HCT116 (cell line): ENCODE results near the gene HOXB3. TPM values are rescaled to one million over a fixed set of nuclear protein-coding genes. Genes with fewer than 3 reads are reported as not detected.

Source experiments
- ATAC-seq: fragments of 200-7000 bp; cut with Tn5 transposase; 2 replicates; pipeline ENCODE4 v1.9.1; 2020; ENCODE audit warnings: mild to moderate bottlenecking, moderate library complexity
- BruUV-seq: library from RNA; stranded (reverse); fragments of 400-500 nt; replicated peaks from 2 replicates; lab custom pipeline; 2021; lab: Mats Ljungman, UMichigan
- CTCF ChIA-PET: fragments of 300-600 bp; sonication (Branson Sonifier 250); formaldehyde crosslinking; loops from one replicate; lab custom pipeline; 2021; ENCODE audit warnings: antibody characterized with exemption; lab: Charles Lee
- POLR2A ChIA-PET: fragments of 300-600, 350-600 bp; sonication (Branson Sonifier 250); formaldehyde crosslinking; loops from one replicate; lab custom pipeline; 2021; ENCODE audit warnings: antibody characterized with exemption; lab: Charles Lee
- RAD21 ChIA-PET, 2 experiments: fragments of 300-600 bp; sonication (Branson Sonifier 250); formaldehyde crosslinking; loops; one replicate each; lab custom pipeline; 2023; ENCODE audit warnings: low total read pairs in 2 of 2; ENCODE audit not compliant: uncharacterized antibody in 2 of 2, unreplicated experiment in 2 of 2, low non-redundant PET in 1 of 2; lab: Charles Lee
- DNase-seq: peaks from one replicate; pipeline ENCODE4 v3.0.0-alpha.2; 2010; ENCODE audit warnings: low read depth, low spot score
- H2AFZ ChIP-seq: fragments of 200-600 bp; shearing (Covaris generic), sonication (generic); 2 replicates; pipeline ENCODE4 v1.6.1; 2017; ENCODE audit warnings: low read depth, mixed run types, mixed read lengths, antibody characterized with exemption, low read length; ENCODE audit not compliant: poor library complexity, severe bottlenecking
- H3K27ac ChIP-seq: 2 replicates; pipeline ENCODE4 v1.5.1; 2012; ENCODE audit warnings: low read depth, low read length
- H3K27me3 ChIP-seq: fragments of 200-600 bp; sonication (generic); 2 replicates; pipeline ENCODE4 v1.6.1; 2016; ENCODE audit warnings: mixed run types, low read length, mixed read lengths; ENCODE audit not compliant: insufficient read depth
- H3K36me3 ChIP-seq, 2 experiments: fragments of 200-500 bp in 1 of 2; fragments of 200-600 bp in 1 of 2; sonication (Bioruptor generic) in 1 of 2; sonication (generic) in 1 of 2; 2 replicates each; pipeline versions ENCODE4 v1.5.1 to v1.6.1; 2014 to 2016; ENCODE audit warnings: low read length in 2 of 2, inconsistent platforms in 1 of 2, mixed read lengths in 1 of 2, mixed run types in 1 of 2; ENCODE audit not compliant: insufficient read depth in 2 of 2, control insufficient read depth in 1 of 2
- H3K4me1 ChIP-seq, 2 experiments: fragments of 200-600 bp in 1 of 2; sonication (generic) in 1 of 2; 2 replicates each; pipeline versions ENCODE4 v1.5.1 to v1.6.1; 2012 to 2017; ENCODE audit warnings: low read length in 2 of 2, inconsistent platforms in 1 of 2, mild to moderate bottlenecking in 1 of 2, mixed read lengths in 1 of 2, mixed run types in 1 of 2, moderate library complexity in 1 of 2; ENCODE audit not compliant: insufficient read depth in 2 of 2, control insufficient read depth in 1 of 2
- H3K4me2 ChIP-seq: fragments of 200-600 bp; sonication (generic); 2 replicates; pipeline ENCODE4 v1.6.1; 2017; ENCODE audit warnings: mixed run types, low read length, mixed read lengths
- H3K4me3 ChIP-seq, 2 experiments: fragments of 200-600 bp in 1 of 2; sonication (generic) in 1 of 2; replicated peaks in 1 of 2; 2 replicates each; pipeline ENCODE4 v1.5.1; 2011 to 2016; ENCODE audit warnings: low read length in 2 of 2, control low read depth in 1 of 2, low read depth in 1 of 2, mild to moderate bottlenecking in 1 of 2, mixed read lengths in 1 of 2, mixed run types in 1 of 2
- H3K79me2 ChIP-seq: fragments of 200-600 bp; sonication (generic); 2 replicates; pipeline ENCODE4 v1.6.1; 2017; ENCODE audit warnings: mild to moderate bottlenecking, mixed run types, low read length, moderate library complexity, mixed read lengths; ENCODE audit not compliant: insufficient read depth
- H3K9ac ChIP-seq: fragments of 200-600 bp; sonication (generic); 2 replicates; pipeline ENCODE4 v1.6.1; 2016; ENCODE audit warnings: low read length, mixed read lengths
- H3K9me2 ChIP-seq: fragments of 200-600 bp; sonication (generic), shearing (Covaris generic); 2 replicates; pipeline ENCODE4 v1.6.1; 2017; ENCODE audit warnings: mixed run types, mild to moderate bottlenecking, moderate library complexity; ENCODE audit not compliant: insufficient read depth
- H3K9me3 ChIP-seq, 2 experiments: fragments of 200-500 bp in 1 of 2; fragments of 200-600 bp in 1 of 2; sonication (Bioruptor generic) in 1 of 2; sonication (generic) in 1 of 2; 2 replicates each; pipeline ENCODE4 v1.6.1; 2014 to 2017; ENCODE audit warnings: low read length in 2 of 2, mixed read lengths in 2 of 2, inconsistent platforms in 1 of 2, low read depth in 1 of 2, mild to moderate bottlenecking in 1 of 2, mixed run types in 1 of 2, moderate library complexity in 1 of 2; ENCODE audit not compliant: control insufficient read depth in 1 of 2, insufficient read depth in 1 of 2
- H4K20me1 ChIP-seq: fragments of 200-600 bp; sonication (generic), shearing (Covaris generic); 2 replicates; pipeline ENCODE4 v1.6.1; 2017; ENCODE audit warnings: mixed run types, mild to moderate bottlenecking, moderate library complexity; ENCODE audit not compliant: insufficient read depth
- CBX3 ChIP-seq: IDR thresholded peaks from 2 replicates; pipeline ENCODE4 v1.6.1; 2012; ENCODE audit warnings: low read depth
- CEBPB ChIP-seq: IDR thresholded peaks from 2 replicates; pipeline ENCODE4 v1.6.1; 2012; ENCODE audit warnings: low read depth
- EZH2 ChIP-seq: fragments of 200-600 bp; sonication (generic); IDR thresholded peaks from 2 replicates; pipeline ENCODE4 v1.6.1; 2017; ENCODE audit warnings: antibody characterized with exemption, mixed run types
- EZH2phosphoT487 ChIP-seq: fragments of 200-600 bp; IDR thresholded peaks from 2 replicates; pipeline ENCODE4 v1.6.1; 2018; ENCODE audit warnings: antibody characterized with exemption, borderline replicate concordance
- FOSL1 ChIP-seq: IDR thresholded peaks from 2 replicates; pipeline ENCODE4 v1.6.1; 2012; ENCODE audit warnings: low read depth
- JUND ChIP-seq: IDR thresholded peaks from 2 replicates; pipeline ENCODE4 v1.6.1; 2012
- POLR2A ChIP-seq: IDR thresholded peaks from 2 replicates; pipeline ENCODE4 v1.7.0; 2011; ENCODE audit warnings: borderline replicate concordance; ENCODE audit not compliant: insufficient read depth, insufficient read length; ENCODE audit errors: extremely low read depth
- POLR2AphosphoS5 ChIP-seq: IDR thresholded peaks from 2 replicates; pipeline ENCODE4 v1.6.1; 2011; ENCODE audit warnings: mild to moderate bottlenecking, low read depth, low read length, moderate library complexity
- SIN3A ChIP-seq: IDR thresholded peaks from 2 replicates; pipeline ENCODE4 v1.6.1; 2012; ENCODE audit warnings: low read depth
- SP1 ChIP-seq: IDR thresholded peaks from 2 replicates; pipeline ENCODE4 v1.6.1; 2012; ENCODE audit warnings: low read depth
- SRF ChIP-seq: IDR thresholded peaks from 2 replicates; pipeline ENCODE4 v1.6.1; 2012; ENCODE audit warnings: low read depth
- YY1 ChIP-seq: IDR thresholded peaks from 2 replicates; pipeline ENCODE4 v1.6.1; 2011; ENCODE audit warnings: low read length, low read depth, moderate library complexity, mild to moderate bottlenecking; ENCODE audit not compliant: insufficient replicate concordance; ENCODE audit errors: extremely low read depth
- ZFX ChIP-seq: fragments of 450-650 bp; IDR thresholded peaks from 2 replicates; pipeline ENCODE4 v1.6.1; 2017
- ZNF274 ChIP-seq: fragments of 200-500 bp; sonication (Bioruptor generic); IDR thresholded peaks from 2 replicates; pipeline ENCODE4 v1.6.1; 2014; ENCODE audit warnings: mild to moderate bottlenecking, low read depth, low read length, inconsistent platforms
- intact Hi-C: fragments of 100-400 bp; cut with micrococcal nuclease; formaldehyde crosslinking; loops from 2 replicates; pipeline ENCODE4 v1.10.0; 2022
- total RNA-seq: library from RNA; stranded (reverse); gene quantifications from one replicate; pipeline ENCODE4 v1.2.1, GENCODE V29; 2021; ENCODE audit not compliant: unreplicated experiment
- TF ChIP-seq, protein P1 (sequence below), 3 experiments: fragments of 200-600 bp in 1 of 3; sonication (generic) in 1 of 3; IDR thresholded peaks in 2 of 3; conservative IDR thresholded peaks in 1 of 3; 2 replicates each; pipeline ENCODE4 v1.5.1; 2012 to 2017; ENCODE audit warnings: low read depth in 2 of 3, low read length in 2 of 3, antibody characterized with exemption in 1 of 3, borderline replicate concordance in 1 of 3, control low read depth in 1 of 3, mild to moderate bottlenecking in 1 of 3, mixed read lengths in 1 of 3, mixed run types in 1 of 3, moderate library complexity in 1 of 3; ENCODE audit not compliant: insufficient read depth in 1 of 3
- TF ChIP-seq, protein P2 (sequence below): IDR thresholded peaks from 2 replicates; pipeline ENCODE4 v1.6.1; 2012
- TF ChIP-seq, protein P3 (sequence below): IDR thresholded peaks from 2 replicates; pipeline ENCODE4 v1.6.1; 2012
- TF ChIP-seq, protein P4 (sequence below): IDR thresholded peaks from 2 replicates; pipeline ENCODE4 v1.6.1; 2011; ENCODE audit warnings: mild to moderate bottlenecking, low read length, moderate library complexity; ENCODE audit not compliant: insufficient replicate concordance; ENCODE audit errors: extremely low read depth

Gene HOXB3
- total RNA-seq, 1 experiment from 2014 or later = 19.8 TPM

DNA sequence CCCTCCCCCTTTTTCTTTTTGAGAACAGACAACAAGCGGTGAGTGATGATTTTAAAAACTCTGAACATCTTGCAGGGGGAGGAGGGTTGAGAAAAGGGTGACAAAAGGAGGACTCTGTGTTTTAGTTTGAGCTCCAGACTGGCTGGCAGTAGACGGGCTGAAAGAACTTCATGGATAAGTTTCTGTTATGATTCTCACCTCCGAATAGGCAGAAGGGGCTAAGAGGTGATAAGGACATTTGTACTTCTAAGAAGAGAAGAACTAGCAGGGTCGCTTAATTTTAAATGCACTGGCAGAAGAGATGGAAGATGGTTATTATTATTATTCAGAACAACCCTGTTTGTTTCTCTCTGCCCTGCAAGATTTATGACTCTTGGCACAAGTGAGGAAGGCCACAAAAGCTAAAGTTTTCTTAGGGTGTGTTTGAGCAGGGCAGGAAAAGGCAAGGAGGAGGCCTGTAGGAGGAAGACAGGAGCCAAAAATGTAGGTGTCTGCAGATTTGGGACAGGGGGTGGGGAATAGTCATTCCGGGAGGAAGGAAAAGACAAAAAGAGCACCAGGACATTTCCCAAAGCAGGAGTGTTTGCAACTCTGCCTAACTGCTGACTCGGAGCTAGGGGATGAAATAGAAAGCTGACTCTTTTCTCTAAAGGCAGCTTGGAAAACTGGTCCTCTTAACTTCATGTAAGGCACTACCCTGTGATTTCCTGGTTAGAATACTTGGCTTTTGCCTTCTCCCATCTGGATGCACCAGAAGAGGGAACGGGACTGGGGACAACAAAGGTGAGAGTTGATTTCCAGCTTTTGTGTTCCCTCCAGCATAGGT is 33.3 kb downstream of the HOXB3 start (continued):
- TF ChIP-seq, protein P1, sequence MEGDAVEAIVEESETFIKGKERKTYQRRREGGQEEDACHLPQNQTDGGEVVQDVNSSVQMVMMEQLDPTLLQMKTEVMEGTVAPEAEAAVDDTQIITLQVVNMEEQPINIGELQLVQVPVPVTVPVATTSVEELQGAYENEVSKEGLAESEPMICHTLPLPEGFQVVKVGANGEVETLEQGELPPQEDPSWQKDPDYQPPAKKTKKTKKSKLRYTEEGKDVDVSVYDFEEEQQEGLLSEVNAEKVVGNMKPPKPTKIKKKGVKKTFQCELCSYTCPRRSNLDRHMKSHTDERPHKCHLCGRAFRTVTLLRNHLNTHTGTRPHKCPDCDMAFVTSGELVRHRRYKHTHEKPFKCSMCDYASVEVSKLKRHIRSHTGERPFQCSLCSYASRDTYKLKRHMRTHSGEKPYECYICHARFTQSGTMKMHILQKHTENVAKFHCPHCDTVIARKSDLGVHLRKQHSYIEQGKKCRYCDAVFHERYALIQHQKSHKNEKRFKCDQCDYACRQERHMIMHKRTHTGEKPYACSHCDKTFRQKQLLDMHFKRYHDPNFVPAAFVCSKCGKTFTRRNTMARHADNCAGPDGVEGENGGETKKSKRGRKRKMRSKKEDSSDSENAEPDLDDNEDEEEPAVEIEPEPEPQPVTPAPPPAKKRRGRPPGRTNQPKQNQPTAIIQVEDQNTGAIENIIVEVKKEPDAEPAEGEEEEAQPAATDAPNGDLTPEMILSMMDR (IDR thresholded peaks at IDR 0.05 in 2 of 3, conservative IDR thresholded peaks at IDR 0.05 in 1 of 3; ENCODE audit: borderline replicate concordance in 1 of 3, insufficient read depth in 1 of 3, low read depth in 2 of 3, low read length in 2 of 3) = no peak
- no peak for TF ChIP-seq CEBPB
- no peak for TF ChIP-seq SRF

DNA sequence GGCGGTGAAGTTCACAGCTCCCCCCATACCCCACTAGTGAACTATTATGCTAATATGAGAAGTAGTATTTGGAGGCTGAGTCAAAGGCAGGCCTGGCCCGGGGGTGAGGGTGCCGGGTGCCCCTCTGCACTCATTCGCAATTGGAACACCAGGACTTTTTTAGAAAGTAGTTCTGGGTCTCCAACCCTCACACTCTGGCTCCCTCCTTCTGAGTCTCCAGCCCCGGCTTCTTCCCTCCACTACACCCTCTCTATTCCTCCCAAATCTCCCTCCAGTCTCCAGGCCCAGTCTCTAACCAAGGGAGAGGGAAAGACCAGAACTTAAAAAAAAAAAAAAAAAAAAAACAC is 33.8 kb downstream of the HOXB3 start:
- no peak overlapping the region for H3K4me2 ChIP-seq
- H4K20me1 ChIP-seq = no peaks in the 10 kb centered on the region
- H3K36me3 ChIP-seq = no peaks in the 10 kb centered on the region
- no peak for ATAC-seq
- no peaks in the 10 kb centered on the region for H3K9me3 ChIP-seq
- intact Hi-C loops = no loop called here
- CTCF ChIA-PET = no interaction called here
- H3K4me3 ChIP-seq = no peak overlapping the region
- H3K4me1 ChIP-seq = peaks cover 0 to 4% of the 10 kb centered on the region in 2 experiments; a peak in 1 of 4 replicates
- H3K27me3 ChIP-seq = no peaks in the 10 kb centered on the region
- DNase-seq = no peak
- no peak overlapping the region for H3K9ac ChIP-seq
- no peaks in the 10 kb centered on the region for H3K9me2 ChIP-seq
- H3K79me2 ChIP-seq = no peaks in the 10 kb centered on the region
- RAD21 ChIA-PET = no interaction called here
- TF ChIP-seq, protein P1 (IDR thresholded peaks at IDR 0.05 in 2 of 3, conservative IDR thresholded peaks at IDR 0.05 in 1 of 3; ENCODE audit: borderline replicate concordance in 1 of 3, insufficient read depth in 1 of 3, low read depth in 2 of 3, low read length in 2 of 3) = no peak
- TF ChIP-seq EZH2phosphoT487 (no peak), SRF (no peak), ZFX (no peak), YY1 (no peak), POLR2A (no peak), FOSL1 (no peak), CEBPB (no peak), POLR2AphosphoS5 (no peak), CBX3 (no peak), SP1 (no peak), EZH2 (no peak), JUND (no peak), ZNF274 (no peak), SIN3A (no peak)
- TF ChIP-seq, protein P2, sequence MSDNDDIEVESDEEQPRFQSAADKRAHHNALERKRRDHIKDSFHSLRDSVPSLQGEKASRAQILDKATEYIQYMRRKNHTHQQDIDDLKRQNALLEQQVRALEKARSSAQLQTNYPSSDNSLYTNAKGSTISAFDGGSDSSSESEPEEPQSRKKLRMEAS = no peak
- TF ChIP-seq, protein P3, sequence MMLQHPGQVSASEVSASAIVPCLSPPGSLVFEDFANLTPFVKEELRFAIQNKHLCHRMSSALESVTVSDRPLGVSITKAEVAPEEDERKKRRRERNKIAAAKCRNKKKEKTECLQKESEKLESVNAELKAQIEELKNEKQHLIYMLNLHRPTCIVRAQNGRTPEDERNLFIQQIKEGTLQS = no peak
- TF ChIP-seq, protein P4, sequence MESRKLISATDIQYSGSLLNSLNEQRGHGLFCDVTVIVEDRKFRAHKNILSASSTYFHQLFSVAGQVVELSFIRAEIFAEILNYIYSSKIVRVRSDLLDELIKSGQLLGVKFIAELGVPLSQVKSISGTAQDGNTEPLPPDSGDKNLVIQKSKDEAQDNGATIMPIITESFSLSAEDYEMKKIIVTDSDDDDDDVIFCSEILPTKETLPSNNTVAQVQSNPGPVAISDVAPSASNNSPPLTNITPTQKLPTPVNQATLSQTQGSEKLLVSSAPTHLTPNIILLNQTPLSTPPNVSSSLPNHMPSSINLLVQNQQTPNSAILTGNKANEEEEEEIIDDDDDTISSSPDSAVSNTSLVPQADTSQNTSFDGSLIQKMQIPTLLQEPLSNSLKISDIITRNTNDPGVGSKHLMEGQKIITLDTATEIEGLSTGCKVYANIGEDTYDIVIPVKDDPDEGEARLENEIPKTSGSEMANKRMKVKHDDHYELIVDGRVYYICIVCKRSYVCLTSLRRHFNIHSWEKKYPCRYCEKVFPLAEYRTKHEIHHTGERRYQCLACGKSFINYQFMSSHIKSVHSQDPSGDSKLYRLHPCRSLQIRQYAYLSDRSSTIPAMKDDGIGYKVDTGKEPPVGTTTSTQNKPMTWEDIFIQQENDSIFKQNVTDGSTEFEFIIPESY = no peak
- POLR2A ChIA-PET = interaction anchor here (0.6 kb wide), 1 partner anchor 138 kb away, joined by 4 read pairs; no protein-coding TSS in a partner anchor
- H2AFZ ChIP-seq = no peak overlapping the region
- no TSS peak for BruUV-seq
- no peak overlapping the region for H3K27ac ChIP-seq
